ENCODE data around the gene GPR63.

GRCh38 chr6:96784650-96785049 lies 52.6 kb downstream of the GPR63 start:
- no peak for TF ChIP-seq CTCF (IDR thresholded peaks at IDR 0.05)
- TF ChIP-seq POLR2A (IDR thresholded peaks at IDR 0.05), result no peak
